IPS-18a (cell line): ENCODE results near the gene MRPL54.
A peak's percentile ranks its signal among the peaks of the same experiment; 100 is the strongest.
"Not testable (repeated sequence)": the region's sequence is repeated elsewhere in the genome, so short reads cannot be mapped to it uniquely, and the experiment has no call there.

Source experiments
- H3K27ac ChIP-seq: one replicate; pipeline ENCODE4 v1.5.1; 2013; ENCODE audit warnings: low read length
- H3K27me3 ChIP-seq: one replicate; pipeline ENCODE4 v1.6.1; 2013; ENCODE audit warnings: mild to moderate bottlenecking, low read length; ENCODE audit not compliant: control insufficient read depth, insufficient read depth
- H3K36me3 ChIP-seq: one replicate; pipeline ENCODE4 v1.6.1; 2013; ENCODE audit warnings: low read depth, low read length; ENCODE audit not compliant: control insufficient read depth
- H3K4me1 ChIP-seq: one replicate; pipeline ENCODE4 v1.6.1; 2013; ENCODE audit warnings: low read depth, low read length; ENCODE audit not compliant: control insufficient read depth
- H3K4me3 ChIP-seq: one replicate; pipeline ENCODE4 v1.5.1; 2013; ENCODE audit warnings: low read length
- H3K9ac ChIP-seq: one replicate; pipeline ENCODE4 v1.6.1; 2013; ENCODE audit warnings: mild to moderate bottlenecking, low read length, moderate library complexity
- H3K9me3 ChIP-seq: one replicate; pipeline ENCODE4 v1.6.1; 2013; ENCODE audit warnings: low read depth, low read length; ENCODE audit not compliant: control insufficient read depth

MRPL54 gene

DNA sequence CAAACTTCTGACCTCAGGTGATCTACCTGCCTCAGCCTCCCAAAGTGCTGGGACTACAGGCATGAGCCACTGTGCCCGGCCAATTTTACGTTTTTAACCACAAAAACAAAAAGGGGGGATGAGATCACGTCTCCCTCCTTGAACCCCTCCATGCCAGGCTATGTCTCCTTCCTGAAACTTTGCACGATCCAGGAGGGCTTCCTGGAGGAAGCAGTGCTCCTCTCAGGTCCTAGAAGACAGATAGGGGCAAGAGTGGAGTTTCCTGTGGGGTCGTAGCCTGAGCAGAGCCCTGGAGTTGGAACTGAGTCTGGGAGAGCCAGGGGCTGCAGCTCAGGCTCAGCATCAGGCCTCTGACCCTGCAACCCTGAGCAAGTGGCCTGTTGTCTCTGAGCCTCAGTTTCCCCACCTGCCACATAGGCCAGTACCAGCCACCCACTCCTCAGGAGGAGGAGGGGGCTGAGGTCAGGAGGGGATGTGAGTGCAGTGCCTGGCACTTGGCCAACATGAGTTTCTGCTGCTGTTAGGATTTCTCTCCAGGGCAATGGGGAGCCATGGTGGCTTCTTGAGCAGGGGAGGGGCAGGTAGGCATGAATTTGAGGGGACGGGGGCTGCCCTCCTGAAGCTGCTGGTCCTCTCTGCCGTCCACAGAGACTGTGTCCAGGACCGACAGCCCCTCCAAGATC is 17.0 kb upstream of the MRPL54 start:
- no peak overlapping the region for H3K9ac ChIP-seq
- no peaks in the 10 kb centered on the region for H3K27me3 ChIP-seq
- no peaks in the 10 kb centered on the region for H3K36me3 ChIP-seq
- no peak overlapping the region for H3K4me3 ChIP-seq
- no peaks in the 10 kb centered on the region for H3K4me1 ChIP-seq
- no peaks in the 10 kb centered on the region for H3K9me3 ChIP-seq
- H3K27ac ChIP-seq = no peak overlapping the region

DNA sequence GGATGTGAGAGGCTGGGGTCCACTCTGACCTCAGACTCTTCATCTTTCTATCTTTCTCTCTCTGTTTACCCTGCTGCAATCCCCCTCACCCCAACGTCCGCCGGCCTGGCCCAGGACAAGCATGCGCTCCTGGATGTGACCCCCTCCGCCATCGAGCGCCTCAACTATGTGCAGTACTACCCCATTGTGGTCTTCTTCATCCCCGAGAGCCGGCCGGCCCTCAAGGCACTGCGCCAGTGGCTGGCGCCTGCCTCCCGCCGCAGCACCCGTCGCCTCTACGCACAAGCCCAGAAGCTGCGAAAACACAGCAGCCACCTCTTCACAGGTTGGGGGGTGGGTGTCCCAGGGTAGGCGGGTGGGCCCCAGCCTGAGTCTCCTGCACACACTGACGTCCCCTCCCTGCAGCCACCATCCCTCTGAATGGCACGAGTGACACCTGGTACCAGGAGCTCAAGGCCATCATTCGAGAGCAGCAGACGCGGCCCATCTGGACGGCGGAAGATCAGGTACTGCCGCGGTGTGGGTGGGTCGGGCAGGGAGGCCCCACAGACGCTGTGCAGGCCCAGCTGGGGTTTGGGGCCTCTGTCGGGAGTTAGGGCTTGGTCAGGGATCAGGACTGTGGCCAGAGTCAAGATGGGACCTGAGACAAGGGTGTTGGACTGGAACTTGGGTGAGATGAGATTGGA is 16.0 kb upstream of the MRPL54 start:
- no peak overlapping the region for H3K4me3 ChIP-seq
- H3K27me3 ChIP-seq = no peaks in the 10 kb centered on the region
- H3K9ac ChIP-seq = no peak overlapping the region
- no peaks in the 10 kb centered on the region for H3K36me3 ChIP-seq
- H3K27ac ChIP-seq = no peak overlapping the region
- H3K9me3 ChIP-seq = no peaks in the 10 kb centered on the region
- H3K4me1 ChIP-seq = no peaks in the 10 kb centered on the region

DNA sequence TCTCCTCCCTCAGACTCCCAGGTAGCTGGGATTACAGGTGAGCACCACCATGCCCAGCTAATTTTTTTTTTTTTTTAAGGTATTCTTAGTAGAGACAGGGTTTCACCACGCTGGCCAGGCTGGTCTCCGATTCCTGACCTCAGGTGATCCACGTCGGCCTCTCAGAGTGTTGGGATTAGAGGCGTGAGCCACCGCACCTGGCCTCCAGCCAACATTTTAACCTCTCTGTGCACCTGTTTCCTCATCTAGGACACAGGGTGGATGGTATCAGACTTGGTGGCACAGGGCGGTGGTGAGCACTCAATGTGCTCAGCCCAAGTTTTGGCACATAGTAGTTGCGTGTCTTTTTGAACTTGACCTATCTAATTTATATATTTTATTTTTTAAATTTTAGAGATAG is 13.5 kb upstream of the MRPL54 start:
- Histone ChIP-seq H3K9me3 (no peaks in the 10 kb centered on the region), H3K27me3 (no peaks in the 10 kb centered on the region), H3K9ac (no peak overlapping the region), H3K4me3 (no peak overlapping the region), H3K27ac (no peak overlapping the region), H3K4me1 (no peaks in the 10 kb centered on the region), H3K36me3 (no peaks in the 10 kb centered on the region)

DNA sequence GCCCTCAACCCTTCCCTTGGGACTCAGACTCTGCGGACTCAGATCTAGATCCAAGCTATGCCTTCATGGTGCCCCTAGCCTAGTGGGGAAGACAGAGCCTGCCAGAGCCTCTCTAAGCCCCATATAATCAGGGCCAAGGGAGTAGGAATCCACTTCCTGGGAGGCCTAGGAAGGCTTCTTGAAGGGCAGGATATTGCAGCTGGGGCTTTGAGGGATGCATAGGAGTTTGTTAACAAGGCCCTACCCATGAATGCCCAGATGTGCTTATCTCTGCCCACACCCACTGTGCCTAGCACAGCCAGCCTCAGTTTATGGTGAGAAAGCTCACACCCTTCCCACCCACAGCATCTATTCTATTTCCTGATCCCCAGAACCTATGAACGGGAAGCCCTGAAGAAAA is 12.3 kb upstream of the MRPL54 start:
- no peak overlapping the region for H3K27ac ChIP-seq
- no peaks in the 10 kb centered on the region for H3K36me3 ChIP-seq
- H3K9me3 ChIP-seq = no peaks in the 10 kb centered on the region
- H3K27me3 ChIP-seq = no peaks in the 10 kb centered on the region
- no peak overlapping the region for H3K4me3 ChIP-seq
- H3K4me1 ChIP-seq = no peaks in the 10 kb centered on the region
- no peak overlapping the region for H3K9ac ChIP-seq

DNA sequence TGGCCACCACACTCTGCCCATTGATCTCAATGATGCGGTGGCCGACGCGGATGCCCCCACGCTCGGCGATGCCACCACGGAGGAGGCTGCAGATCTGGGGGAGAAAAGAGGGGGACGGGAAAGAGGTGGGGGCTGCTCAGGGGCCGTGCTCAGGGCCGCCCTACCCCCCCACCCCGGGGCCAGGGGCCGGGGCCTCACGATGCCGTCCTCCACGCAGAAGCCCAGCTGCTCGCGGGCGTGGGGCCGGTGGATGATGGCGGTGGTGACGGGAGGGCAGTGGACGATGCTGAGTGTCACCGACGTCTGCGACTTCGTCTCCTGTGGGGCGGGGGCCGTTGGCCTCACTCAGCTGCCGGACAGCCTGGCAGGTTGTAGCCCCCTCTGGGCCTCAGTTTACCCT is 11.2 kb upstream of the MRPL54 start:
- no peaks in the 10 kb centered on the region for H3K36me3 ChIP-seq
- H3K4me3 ChIP-seq = no peak overlapping the region
- H3K27me3 ChIP-seq = no peaks in the 10 kb centered on the region
- no peaks in the 10 kb centered on the region for H3K9me3 ChIP-seq
- H3K4me1 ChIP-seq = no peaks in the 10 kb centered on the region
- no peak overlapping the region for H3K27ac ChIP-seq
- H3K9ac ChIP-seq = no peak overlapping the region

DNA sequence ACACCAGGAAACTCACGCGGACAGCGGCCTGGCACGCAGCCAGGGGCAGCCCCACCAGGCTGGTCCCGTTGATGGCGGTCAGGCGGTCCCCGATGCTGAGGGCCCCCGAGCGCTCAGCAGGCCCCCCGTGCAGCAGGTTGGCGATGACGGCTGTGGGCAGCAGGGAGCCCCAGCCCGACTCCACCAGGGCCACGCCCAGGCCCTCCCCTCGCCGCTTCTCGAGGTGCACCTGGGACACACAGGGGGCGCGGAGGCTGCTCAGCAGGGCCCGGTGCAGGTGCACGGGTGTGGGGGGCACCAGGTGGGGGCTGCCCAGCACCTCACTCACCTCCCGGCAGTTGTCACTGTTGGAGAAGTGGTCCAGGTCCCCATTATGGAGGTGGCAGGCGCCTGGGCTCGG is 10.0 kb upstream of the MRPL54 start:
- H3K9ac ChIP-seq = no peak overlapping the region
- no peaks in the 10 kb centered on the region for H3K4me1 ChIP-seq
- no peak overlapping the region for H3K4me3 ChIP-seq
- H3K9me3 ChIP-seq = no peaks in the 10 kb centered on the region
- no peaks in the 10 kb centered on the region for H3K36me3 ChIP-seq
- no peak overlapping the region for H3K27ac ChIP-seq
- no peaks in the 10 kb centered on the region for H3K27me3 ChIP-seq

DNA sequence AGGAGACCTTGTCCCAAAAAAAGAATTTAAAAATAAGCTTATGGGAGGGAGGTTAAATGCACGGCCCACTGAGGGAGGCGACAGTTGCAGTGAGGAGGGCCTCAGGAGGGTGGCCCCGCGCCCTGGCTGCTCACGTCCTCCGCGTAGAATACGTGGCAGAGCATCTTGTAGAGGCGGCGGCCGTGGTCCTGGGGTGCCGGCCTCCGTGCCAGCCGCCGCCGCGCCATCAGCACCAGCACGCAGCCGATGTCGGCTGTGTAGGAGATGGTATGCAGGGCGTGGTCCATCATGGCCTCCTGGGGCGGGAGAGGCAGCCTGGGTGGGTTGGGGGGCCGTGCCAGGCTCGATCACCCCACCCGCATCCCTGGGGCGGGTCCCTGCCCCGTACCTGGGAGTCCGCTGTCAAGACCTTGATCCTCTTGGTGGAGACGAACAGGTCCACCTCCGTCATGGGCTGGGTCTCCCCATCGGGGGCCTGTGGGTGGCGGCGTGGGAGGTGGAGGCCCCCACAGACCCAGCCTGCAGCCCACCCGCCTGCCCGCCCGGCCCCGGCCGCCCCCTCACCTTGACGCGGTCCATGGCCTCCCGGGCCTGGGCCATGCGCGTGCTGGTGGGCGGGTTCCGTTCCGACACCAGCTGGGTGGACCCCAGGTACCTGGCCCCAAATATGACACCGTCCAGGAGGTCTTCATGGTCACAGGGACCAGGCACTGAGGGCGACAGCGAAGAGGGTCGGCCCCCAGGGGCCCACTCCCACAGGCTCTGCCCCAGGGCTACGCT is 8.7 kb upstream of the MRPL54 start:
- Histone ChIP-seq H3K36me3 (no peaks in the 10 kb centered on the region), H3K27me3 (no peaks in the 10 kb centered on the region), H3K9me3 (no peaks in the 10 kb centered on the region), H3K27ac (no peak overlapping the region), H3K9ac (no peak overlapping the region), H3K4me1 (no peaks in the 10 kb centered on the region), H3K4me3 (no peak overlapping the region)

DNA sequence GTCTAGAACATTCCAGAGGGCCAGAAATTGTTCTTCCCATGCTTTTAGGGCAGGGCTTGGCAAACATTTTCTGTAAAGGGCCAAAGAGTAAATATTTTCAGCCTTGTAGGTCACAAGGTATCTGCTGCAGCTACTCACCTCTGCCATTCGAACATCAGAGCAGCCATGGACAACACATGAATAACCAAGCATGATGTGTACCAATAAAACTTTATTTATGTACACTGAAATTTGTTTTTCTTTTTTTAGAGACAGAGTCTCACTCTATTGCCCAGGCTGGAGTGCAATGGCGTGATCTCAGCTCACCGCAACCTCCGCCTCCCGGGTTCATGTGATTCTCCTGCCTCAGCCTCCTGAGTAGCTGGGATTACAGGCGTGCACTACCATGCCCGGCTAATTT is 4.8 kb upstream of the MRPL54 start:
- not testable (repeated sequence) for H3K27ac ChIP-seq, H3K4me1 ChIP-seq, H3K4me3 ChIP-seq, H3K9me3 ChIP-seq, H3K9ac ChIP-seq, H3K36me3 ChIP-seq, H3K27me3 ChIP-seq

DNA sequence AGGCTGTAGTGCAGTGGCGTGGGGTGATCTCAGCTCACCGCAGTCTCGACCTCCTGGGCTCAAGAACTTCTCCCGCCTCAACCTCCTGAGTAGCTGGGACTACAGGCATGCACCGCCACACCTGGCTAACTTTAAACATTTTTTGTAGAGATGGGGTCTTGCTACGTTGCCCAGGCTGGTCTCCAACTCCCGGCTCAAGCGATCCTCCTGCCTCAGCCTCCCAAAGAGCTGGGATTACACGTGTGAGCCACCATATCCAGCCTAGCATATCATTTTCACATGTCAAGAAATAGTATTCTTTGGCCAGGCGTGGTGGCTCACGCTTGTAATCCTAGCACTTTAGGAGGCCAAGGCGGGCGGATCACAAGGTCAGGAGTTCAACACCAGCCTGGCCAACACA is 4.2 kb upstream of the MRPL54 start:
- not testable (repeated sequence) for H3K4me1 ChIP-seq, H3K9ac ChIP-seq, H3K4me3 ChIP-seq, H3K36me3 ChIP-seq, H3K27ac ChIP-seq, H3K27me3 ChIP-seq, H3K9me3 ChIP-seq

DNA sequence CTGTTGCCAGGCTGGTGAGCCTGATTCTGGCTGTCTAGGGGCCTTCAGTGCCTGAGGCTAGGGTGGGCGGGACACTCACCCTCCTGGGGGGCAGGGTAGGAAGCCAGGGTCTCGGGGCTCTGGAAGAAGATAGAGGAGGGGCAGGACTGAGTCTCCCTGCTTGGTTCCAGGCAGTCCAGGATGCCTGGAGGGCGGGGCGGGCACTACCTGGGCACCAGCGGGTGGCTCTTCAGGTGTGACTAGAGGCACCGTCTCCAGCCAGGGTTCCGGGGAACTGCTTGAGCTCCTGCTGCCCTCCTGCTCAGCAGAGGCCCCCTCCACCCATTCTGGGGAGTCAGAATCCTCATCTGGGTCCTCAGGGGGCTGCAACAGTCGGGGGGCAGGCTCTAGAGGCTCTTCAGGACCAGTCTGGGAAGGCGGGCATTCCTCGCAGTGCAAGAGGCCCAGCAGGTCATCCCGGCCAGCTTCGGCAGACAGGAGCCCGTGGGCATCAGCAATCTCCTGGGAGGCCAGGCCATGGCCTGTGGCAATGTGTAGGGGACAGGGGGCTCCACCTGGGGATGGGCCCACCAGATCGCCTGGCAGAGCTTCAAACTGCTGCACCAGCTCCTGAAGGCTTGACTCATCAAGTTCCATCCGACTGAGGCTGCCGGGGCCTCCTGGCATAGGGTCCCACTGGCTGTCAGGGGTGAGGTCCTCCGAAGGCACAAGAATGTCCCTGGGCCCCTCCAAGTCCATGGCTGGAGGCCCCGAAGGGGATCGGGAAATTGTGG is 2.8 kb upstream of the MRPL54 start:
- Histone ChIP-seq H3K36me3 (peaks cover 5% of the 10 kb centered on the region), H3K9ac (no peak overlapping the region), H3K27me3 (no peaks in the 10 kb centered on the region), H3K27ac (no peak overlapping the region), H3K9me3 (no peaks in the 10 kb centered on the region), H3K4me3 (no peak overlapping the region), H3K4me1 (no peaks in the 10 kb centered on the region)

DNA sequence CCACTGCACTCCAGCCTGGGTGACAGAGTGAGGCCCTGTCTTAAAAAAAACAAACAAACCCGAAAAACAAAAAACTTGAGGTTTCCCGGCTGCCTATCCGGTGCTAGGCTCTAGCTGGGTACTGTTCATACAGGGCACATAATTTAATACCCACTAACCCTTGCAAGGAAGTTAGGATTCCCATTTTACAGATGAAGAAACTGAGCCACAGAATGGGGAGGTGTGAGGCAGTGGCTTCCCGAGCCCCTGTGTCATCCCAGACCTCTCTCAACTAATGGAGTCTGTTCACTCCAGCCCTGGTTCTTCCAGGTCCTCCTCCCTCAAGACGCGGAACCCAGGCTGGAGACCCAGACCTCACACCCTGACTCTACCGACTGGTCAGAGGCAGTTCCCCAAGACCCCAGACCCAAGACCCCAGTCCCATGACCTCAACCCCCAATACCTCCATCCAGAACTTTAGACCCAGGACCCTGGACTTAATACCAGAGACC is 1.6 kb upstream of the MRPL54 start:
- Histone ChIP-seq H3K4me1 (no peaks in the 10 kb centered on the region), H3K9me3 (no peaks in the 10 kb centered on the region), H3K27me3 (no peaks in the 10 kb centered on the region), H3K9ac (peak overlapping the region; percentile 90), H3K27ac (peak overlapping the region; percentile 59), H3K4me3 (peak overlapping the region; percentile 99), H3K36me3 (peaks cover 8% of the 10 kb centered on the region)
